Measurements from ENCODE around the gene MUC5AC. TPM values are rescaled to one million over a fixed set of nuclear protein-coding genes. Genes with fewer than 3 reads are reported as not detected.
"Not testable (repeated sequence)": the region's sequence is repeated elsewhere in the genome, so short reads cannot be mapped to it uniquely, and the experiment has no call there.

The MUC5AC gene
- total RNA-seq, 2 experiments from 2014 or later: not detected

DNA sequence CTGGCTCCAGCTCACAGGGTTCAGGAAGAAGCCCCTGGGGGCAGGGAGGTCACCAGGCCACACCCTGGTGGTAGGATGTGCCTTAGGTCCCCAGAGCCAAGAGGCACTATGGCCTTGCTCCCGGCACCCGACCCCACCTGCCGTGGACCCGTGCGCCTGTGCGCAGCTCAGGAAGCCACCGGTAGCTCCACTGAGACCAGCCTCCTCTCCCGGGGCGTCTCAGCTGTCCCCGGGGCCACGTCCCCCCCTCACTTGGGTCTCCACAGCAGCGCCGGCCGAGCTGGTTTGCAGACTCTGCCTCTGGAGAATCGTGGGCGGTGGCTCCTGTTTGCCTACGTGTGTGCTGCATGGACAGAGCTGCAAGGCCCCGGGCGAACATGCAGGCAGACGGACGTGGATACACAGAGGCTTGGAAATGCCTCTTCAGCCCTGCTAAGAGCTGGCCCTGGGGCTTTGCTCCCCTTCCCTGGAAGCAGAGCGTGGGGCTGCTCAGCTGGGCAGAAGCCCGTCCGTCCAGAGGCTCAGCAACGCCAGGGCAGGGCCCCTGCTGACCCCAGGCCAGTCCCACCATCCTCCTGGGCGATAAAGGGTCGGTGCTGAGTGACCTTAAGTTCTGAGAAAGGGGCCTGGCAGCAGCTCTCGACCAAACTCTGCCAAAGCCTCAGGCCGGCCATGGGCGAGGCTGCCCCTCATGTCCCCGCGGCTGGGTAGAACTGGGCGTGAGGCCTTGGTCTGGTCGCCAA is 49.8 kb downstream of the MUC5AC start:
- Mint-ChIP-seq H3K27ac (no peak overlapping the region), H3K4me1 (no peaks in the 10 kb centered on the region), H3K9me3 (peaks cover 13% of the 10 kb centered on the region), H3K4me3 (no peak overlapping the region), H3K27me3 (peaks cover 7% of the 10 kb centered on the region), H3K36me3 (ENCODE audit: low read depth) (no peaks in the 10 kb centered on the region)
- ChIA-PET CTCF (no interaction called here), POLR2A (no interaction called here)
- no peak for DNase-seq

GRCh38 chr11:1208144-1208393 is 50.3 kb downstream of the MUC5AC start:
- Mint-ChIP-seq H3K9me3 (peaks cover 13% of the 10 kb centered on the region), H3K4me1 (no peaks in the 10 kb centered on the region), H3K4me3 (no peak overlapping the region), H3K36me3 (ENCODE audit: low read depth) (no peaks in the 10 kb centered on the region), H3K27ac (no peak overlapping the region), H3K27me3 (peaks cover 7% of the 10 kb centered on the region)
- POLR2A ChIA-PET: no interaction called here
- no peak for DNase-seq
- CTCF ChIA-PET: no interaction called here

GRCh38 chr11:1208394-1209261 is 50.9 kb downstream of the MUC5AC start:
- DNase-seq: no peak
- Mint-ChIP-seq H3K4me3 (no peak overlapping the region), H3K27ac (no peak overlapping the region), H3K4me1 (no peaks in the 10 kb centered on the region), H3K27me3 (peaks cover 7% of the 10 kb centered on the region), H3K9me3 (peaks cover 13% of the 10 kb centered on the region), H3K36me3 (ENCODE audit: low read depth) (no peaks in the 10 kb centered on the region)
- ChIA-PET POLR2A (no interaction called here), CTCF (no interaction called here)

DNA sequence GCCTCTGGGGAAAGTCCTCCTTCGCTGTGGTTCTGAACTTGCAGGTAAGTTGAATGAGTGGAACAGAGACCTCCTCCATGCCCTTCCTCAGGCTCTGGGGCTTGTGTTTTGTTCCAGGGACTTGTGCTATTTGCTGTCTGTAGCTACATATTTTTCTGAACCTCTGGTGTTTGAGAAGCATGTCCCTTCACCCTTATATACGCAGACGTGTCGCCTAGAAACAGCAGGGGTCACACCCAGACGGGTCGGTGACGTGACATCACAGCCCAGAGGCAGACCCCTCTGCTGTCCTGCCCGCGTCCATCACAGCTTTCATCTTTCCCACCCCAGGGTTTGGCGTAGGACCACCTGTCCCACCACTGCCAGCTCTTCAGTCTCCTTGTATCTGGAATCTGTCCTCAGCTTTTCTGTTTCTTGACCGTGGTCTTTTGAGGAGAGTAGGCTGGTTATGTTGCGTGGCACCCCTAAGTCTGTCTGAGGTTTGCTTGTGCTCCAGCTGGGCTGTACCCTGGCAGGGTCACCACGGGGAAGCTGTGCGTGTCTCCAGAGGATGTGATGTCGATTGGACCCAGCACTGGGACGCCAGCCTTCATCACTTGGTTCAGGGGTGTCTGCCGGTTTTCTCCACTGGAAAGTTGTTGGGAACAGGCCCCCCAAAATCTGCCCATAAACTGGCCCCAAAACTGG is 51.8 kb downstream of the MUC5AC start:
- ChIA-PET POLR2A (no interaction called here), CTCF (no interaction called here)
- Mint-ChIP-seq H3K4me1 (no peaks in the 10 kb centered on the region), H3K36me3 (ENCODE audit: low read depth) (no peaks in the 10 kb centered on the region), H3K4me3 (no peak overlapping the region), H3K9me3 (peaks cover 13% of the 10 kb centered on the region), H3K27ac (no peak overlapping the region), H3K27me3 (peaks cover 12% of the 10 kb centered on the region)
- no peak for DNase-seq

DNA sequence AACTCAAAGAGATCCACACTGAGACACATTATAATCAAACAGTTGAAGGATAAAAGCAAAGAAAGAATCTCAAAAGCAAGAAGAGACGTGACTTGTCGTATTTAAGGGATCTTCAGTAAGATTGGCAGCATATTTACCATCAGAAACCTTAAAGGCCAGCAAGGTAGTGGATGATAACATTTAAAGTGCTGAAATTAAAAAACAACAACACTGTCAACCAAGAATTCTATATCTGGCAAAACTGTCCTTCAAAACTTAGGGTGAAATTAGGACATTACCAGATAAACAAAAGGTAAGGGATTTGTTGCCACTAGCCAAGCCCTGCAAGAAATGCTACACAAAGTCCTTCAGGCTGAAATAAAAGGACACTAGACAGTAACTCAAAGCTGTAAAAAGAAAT is 54.1 kb downstream of the MUC5AC start:
- Mint-ChIP-seq H3K36me3 (ENCODE audit: low read depth) (no peaks in the 10 kb centered on the region), H3K9me3 (peaks cover 13% of the 10 kb centered on the region), H3K27me3 (peaks cover 14% of the 10 kb centered on the region), H3K4me3 (no peak overlapping the region), H3K27ac (no peak overlapping the region), H3K4me1 (no peaks in the 10 kb centered on the region)
- POLR2A ChIA-PET: interaction anchor here (0.6 kb wide), 1 partner anchor 467 kb away, joined by 4 read pairs; no protein-coding TSS in a partner anchor
- CTCF ChIA-PET: no interaction called here
- no peak for DNase-seq

DNA sequence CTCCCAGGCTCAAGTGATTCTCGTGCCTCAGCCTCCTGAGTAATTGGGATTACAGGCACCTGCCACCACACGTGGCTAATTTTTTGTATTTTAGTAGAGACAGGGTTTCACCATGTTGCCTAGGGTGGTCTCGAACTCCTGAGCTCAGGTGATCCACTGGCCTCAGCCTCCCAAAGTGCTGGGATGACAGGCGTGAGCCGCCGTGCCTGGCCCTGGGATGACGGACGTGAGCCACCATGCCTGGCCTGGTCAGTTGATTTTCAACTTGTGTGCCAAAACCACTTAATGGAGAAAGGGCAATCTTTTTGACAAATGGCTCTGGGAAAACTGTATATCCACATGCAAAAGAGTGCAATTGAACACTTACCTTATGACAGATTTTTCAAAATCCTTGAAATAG is 58.1 kb downstream of the MUC5AC start:
- H3K27ac Mint-ChIP-seq; H3K4me1 Mint-ChIP-seq; DNase-seq; CTCF ChIA-PET; H3K4me3 Mint-ChIP-seq; POLR2A ChIA-PET; H3K36me3 Mint-ChIP-seq (ENCODE audit: low read depth): not testable (repeated sequence)
- peaks cover 14% of the 10 kb centered on the region for H3K27me3 Mint-ChIP-seq
- peaks cover 13% of the 10 kb centered on the region for H3K9me3 Mint-ChIP-seq

- no peak for DNase-seq
- Mint-ChIP-seq H3K4me1 (no peaks in the 10 kb centered on the region), H3K27me3 (peaks cover 9% of the 10 kb centered on the region), H3K36me3 (ENCODE audit: low read depth) (no peaks in the 10 kb centered on the region), H3K4me3 (no peak overlapping the region), H3K27ac (no peak overlapping the region), H3K9me3 (peaks cover 3% of the 10 kb centered on the region)
- POLR2A ChIA-PET: no interaction called here
- CTCF ChIA-PET: interaction anchor here (0.7 kb wide), 1 partner anchor 94 kb away, joined by 4 read pairs; no protein-coding TSS in a partner anchor
These were observed 59.4 kb downstream of the MUC5AC start for GRCh38 chr11:1217151-1217550.

DNA sequence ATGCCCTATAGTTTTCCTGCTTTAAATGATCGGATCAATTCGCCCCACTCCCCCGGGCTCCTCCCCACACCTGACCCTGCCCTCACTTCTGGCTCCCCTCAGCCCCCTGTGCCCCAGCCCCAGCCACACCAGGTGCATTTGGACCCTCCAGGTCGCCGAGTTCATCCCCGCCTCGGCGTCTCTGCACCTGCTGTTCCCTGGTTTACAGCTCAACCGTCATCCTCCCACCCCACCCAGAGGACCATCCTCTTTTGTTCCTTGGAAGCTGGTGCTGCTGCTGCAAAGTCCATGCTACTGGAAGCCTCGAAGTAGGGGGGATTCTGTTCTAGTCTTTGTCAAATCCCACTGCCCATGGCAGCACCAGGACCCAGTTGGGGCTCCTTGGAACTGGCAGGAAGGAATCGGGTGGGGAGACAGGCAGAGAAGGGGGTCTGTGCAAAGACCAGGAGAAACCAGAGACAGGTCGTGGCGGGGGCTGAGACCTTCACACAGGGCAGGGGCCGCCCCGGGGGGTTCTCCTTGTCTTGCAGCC is 60.6 kb downstream of the MUC5AC start:
- H3K27me3 Mint-ChIP-seq: peaks cover 7% of the 10 kb centered on the region
- no peak for DNase-seq
- no peak overlapping the region for H3K4me3 Mint-ChIP-seq
- H3K4me1 Mint-ChIP-seq: no peaks in the 10 kb centered on the region
- ChIA-PET CTCF (no interaction called here), POLR2A (no interaction called here)
- H3K27ac Mint-ChIP-seq: no peak overlapping the region
- no peaks in the 10 kb centered on the region for H3K36me3 Mint-ChIP-seq (ENCODE audit: low read depth)
- no peaks in the 10 kb centered on the region for H3K9me3 Mint-ChIP-seq

- Mint-ChIP-seq H3K27ac (no peak overlapping the region), H3K4me3 (no peak overlapping the region), H3K36me3 (ENCODE audit: low read depth) (no peaks in the 10 kb centered on the region), H3K4me1 (no peaks in the 10 kb centered on the region), H3K27me3 (peaks cover 6% of the 10 kb centered on the region), H3K9me3 (no peaks in the 10 kb centered on the region)
- ChIA-PET POLR2A (no interaction called here), CTCF (no interaction called here)
- no peak for DNase-seq
These were observed 61.2 kb downstream of the MUC5AC start for GRCh38 chr11:1218788-1219445.

- POLR2A ChIA-PET: no interaction called here
- no peak overlapping the region for H3K27ac Mint-ChIP-seq
- DNase-seq: no peak
- no peaks in the 10 kb centered on the region for H3K36me3 Mint-ChIP-seq (ENCODE audit: low read depth)
- no peaks in the 10 kb centered on the region for H3K4me1 Mint-ChIP-seq
- H3K4me3 Mint-ChIP-seq: no peak overlapping the region
- no peaks in the 10 kb centered on the region for H3K9me3 Mint-ChIP-seq
- H3K27me3 Mint-ChIP-seq: peaks cover 2% of the 10 kb centered on the region
- CTCF ChIA-PET: no interaction called here
These were observed 61.7 kb downstream of the MUC5AC start for GRCh38 chr11:1219446-1219833.

DNA sequence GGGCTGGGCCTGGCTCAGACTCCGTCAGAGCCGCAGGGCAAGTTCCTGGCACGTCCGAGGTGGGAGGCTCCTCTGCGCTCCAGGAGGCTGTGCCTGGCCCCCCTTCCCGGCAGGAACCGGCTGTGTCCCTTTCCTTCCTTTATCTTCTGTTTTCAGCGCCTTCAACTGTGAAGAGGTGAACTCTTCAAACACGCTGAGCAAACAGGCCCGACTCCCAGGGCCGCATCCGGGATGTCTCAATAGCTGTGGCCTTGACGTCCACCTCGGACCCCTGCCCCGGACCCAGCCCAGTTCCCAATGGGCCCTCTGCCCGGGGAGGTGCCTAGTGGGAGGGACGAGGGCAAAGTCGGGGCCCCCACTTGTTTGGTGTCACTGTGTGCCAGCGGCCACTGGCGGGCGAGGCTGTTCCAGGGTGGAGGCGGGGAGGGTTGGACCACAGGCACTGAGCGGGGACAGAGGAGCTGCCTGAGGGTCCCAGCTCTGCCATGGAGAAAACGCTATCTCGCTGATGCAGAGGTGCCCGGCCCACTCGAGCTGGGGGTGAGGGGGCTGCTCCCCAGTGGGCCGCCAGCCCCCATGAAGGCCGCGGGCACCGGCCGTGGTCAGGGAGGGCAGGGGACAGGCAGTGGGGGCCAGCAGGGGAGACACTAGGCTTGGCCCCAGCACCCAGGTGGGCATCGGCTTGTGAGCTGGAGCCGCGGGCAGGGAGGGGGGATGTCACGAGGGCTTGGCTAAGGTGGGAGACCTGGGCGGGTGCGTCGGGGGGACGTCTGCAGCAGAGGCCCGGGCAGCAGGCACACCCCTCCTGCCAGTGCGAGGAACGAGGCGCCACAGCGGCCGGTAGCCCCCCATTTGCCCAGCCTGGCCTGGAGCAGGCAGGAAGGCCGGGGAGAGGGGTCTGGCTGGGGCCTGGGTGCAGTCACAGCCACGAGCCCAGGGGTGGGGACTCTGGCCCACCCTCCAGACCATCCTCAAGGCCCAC is 62.4 kb downstream of the MUC5AC start:
- Mint-ChIP-seq H3K36me3 (ENCODE audit: low read depth) (no peaks in the 10 kb centered on the region), H3K27me3 (peaks cover under 1% of the 10 kb centered on the region), H3K9me3 (no peaks in the 10 kb centered on the region), H3K4me3 (no peak overlapping the region), H3K27ac (no peak overlapping the region), H3K4me1 (no peaks in the 10 kb centered on the region)
- POLR2A ChIA-PET: interaction anchor here (0.6 kb wide), 1 partner anchor 288 kb away, joined by 3 read pairs; no protein-coding TSS in a partner anchor
- DNase-seq: no peak
- CTCF ChIA-PET: no interaction called here
